Kidney (tissue), 14 donors: ENCODE measurements around the gene ROS1. TPM values are rescaled to one million over a fixed set of nuclear protein-coding genes. Genes with fewer than 3 reads are reported as not detected.

ENCODE experiments used
- DNase-seq, 5 donors: peaks; one replicate each; pipeline ENCODE4 v3.0.0-alpha.2; 2013 to 2020
- FAIRE-seq: peaks from 2 replicates; lab custom pipeline; 2012; peaks lifted over from hg19 to GRCh38; lab: Jason Lieb, UNC
- H3K27ac ChIP-seq, 2 donors: one replicate each; pipeline ENCODE4 v1.7.0; 2013; ENCODE audit warnings: low read depth in 2 of 2, low read length in 2 of 2, inconsistent platforms in 1 of 2
- H3K27me3 ChIP-seq: one replicate; pipeline ENCODE4 v1.7.1; 2013; ENCODE audit warnings: low read length, inconsistent platforms; ENCODE audit not compliant: control insufficient read depth, insufficient read depth
- H3K36me3 ChIP-seq, 3 donors: one replicate each; pipeline versions ENCODE4 v1.7.0 to v1.7.1; 2013; ENCODE audit warnings: low read length in 3 of 3, control low read depth in 1 of 3, inconsistent platforms in 1 of 3; ENCODE audit not compliant: insufficient read depth in 3 of 3, control insufficient read depth in 2 of 3
- H3K4me1 ChIP-seq, 3 donors: one replicate each; pipeline versions ENCODE4 v1.7.0 to v1.7.1; 2013; ENCODE audit warnings: low read length in 3 of 3, inconsistent platforms in 1 of 3, low read depth in 1 of 3; ENCODE audit not compliant: control insufficient read depth in 2 of 3, insufficient read depth in 2 of 3
- H3K4me3 ChIP-seq, 3 donors: one replicate each; pipeline versions ENCODE4 v1.7.0 to v1.8.1; 2013; ENCODE audit warnings: low read length in 3 of 3, control low read depth in 1 of 3, inconsistent platforms in 1 of 3
- H3K9ac ChIP-seq, 3 donors: one replicate each; pipeline versions ENCODE4 v1.7.0 to v1.7.1; 2013; ENCODE audit warnings: low read length in 3 of 3, control low read depth in 1 of 3, inconsistent platforms in 1 of 3
- H3K9me3 ChIP-seq, 3 donors: one replicate each; pipeline versions ENCODE4 v1.7.0 to v1.7.1; 2013; ENCODE audit warnings: low read length in 3 of 3, control low read depth in 1 of 3, inconsistent platforms in 1 of 3; ENCODE audit not compliant: control insufficient read depth in 2 of 3, insufficient read depth in 1 of 3
- intact Hi-C: fragments of 100-400 bp; cut with DNase I; formaldehyde crosslinking; loops from one replicate; pipeline ENCODE4 v1.11.1; 2022
- polyA plus RNA-seq: library from polyadenylated mRNA; stranded (reverse); fragments of 350-450 nt; fragmentation: Illumina TruSeq; extraction: RNeasy Lipid Tissue Mini Kit (QIAGEN cat#74804); gene quantifications from one replicate; pipeline ENCODE4 v1.2.3, GENCODE V29; 2014; ENCODE audit warnings: low read depth, low replicate concordance; ENCODE audit not compliant: insufficient read depth
- total RNA-seq: library from RNA; stranded (reverse); fragmentation: NEBNext Ultra II Directional; extraction: Animal tissue kit (Norgen Biotek cat#: 25700); gene quantifications from one replicate; pipeline ENCODE4 v1.2.1, GENCODE V29; 2021
- TF ChIP-seq, protein P1 (sequence below): IDR thresholded peaks from 3 replicates; pipeline ENCODE4 v1.5.1; 2012; ENCODE audit warnings: mild to moderate bottlenecking, moderate library complexity, borderline replicate concordance; ENCODE audit not compliant: insufficient read depth; ENCODE audit errors: extremely low read depth
- donor health status: control.
- donor health status: control.
- donor health status: control.
- donor health status: control.
- donor health status: control.
- donor health status: DM: yes; HTN: yes; CAD: no.
- donor health status: Normal renal cell carcinoma (clear cell type).

The ROS1 gene
- total and polyA plus RNA-seq, 2 donors from 2014 or later, result 0.04 to 0.19 TPM

DNA sequence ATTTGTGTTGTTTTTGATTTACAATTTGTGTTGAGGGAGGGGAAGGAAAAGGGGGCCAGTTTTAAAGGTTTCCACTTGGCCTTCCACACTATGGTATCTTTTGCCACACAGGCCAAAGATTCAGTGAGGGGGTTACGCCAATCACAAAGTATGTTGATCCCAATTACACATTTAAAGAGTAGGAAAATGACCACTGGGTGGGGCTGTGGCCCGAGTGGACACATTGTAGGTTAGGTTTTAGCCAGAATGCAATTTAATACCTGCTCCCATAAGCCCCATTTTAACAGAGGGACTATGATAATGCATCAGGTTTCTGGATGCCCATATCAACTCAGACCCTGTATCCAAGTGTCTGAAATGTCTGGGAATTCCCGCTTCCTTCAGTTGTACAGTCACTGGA is 144.8 kb downstream of the ROS1 start:
- H3K4me1 ChIP-seq, result no peaks in the 10 kb centered on the region
- TF ChIP-seq, protein P1, sequence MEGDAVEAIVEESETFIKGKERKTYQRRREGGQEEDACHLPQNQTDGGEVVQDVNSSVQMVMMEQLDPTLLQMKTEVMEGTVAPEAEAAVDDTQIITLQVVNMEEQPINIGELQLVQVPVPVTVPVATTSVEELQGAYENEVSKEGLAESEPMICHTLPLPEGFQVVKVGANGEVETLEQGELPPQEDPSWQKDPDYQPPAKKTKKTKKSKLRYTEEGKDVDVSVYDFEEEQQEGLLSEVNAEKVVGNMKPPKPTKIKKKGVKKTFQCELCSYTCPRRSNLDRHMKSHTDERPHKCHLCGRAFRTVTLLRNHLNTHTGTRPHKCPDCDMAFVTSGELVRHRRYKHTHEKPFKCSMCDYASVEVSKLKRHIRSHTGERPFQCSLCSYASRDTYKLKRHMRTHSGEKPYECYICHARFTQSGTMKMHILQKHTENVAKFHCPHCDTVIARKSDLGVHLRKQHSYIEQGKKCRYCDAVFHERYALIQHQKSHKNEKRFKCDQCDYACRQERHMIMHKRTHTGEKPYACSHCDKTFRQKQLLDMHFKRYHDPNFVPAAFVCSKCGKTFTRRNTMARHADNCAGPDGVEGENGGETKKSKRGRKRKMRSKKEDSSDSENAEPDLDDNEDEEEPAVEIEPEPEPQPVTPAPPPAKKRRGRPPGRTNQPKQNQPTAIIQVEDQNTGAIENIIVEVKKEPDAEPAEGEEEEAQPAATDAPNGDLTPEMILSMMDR, result no peak
- no peak overlapping the region for H3K27ac ChIP-seq
- intact Hi-C loops, result no loop called here
- no peak overlapping the region for H3K9ac ChIP-seq
- no peaks in the 10 kb centered on the region for H3K36me3 ChIP-seq
- no peak for FAIRE-seq
- H3K4me3 ChIP-seq, result no peak overlapping the region
- DNase-seq, result no peak
- no peaks in the 10 kb centered on the region for H3K9me3 ChIP-seq
- H3K27me3 ChIP-seq, result no peaks in the 10 kb centered on the region

DNA sequence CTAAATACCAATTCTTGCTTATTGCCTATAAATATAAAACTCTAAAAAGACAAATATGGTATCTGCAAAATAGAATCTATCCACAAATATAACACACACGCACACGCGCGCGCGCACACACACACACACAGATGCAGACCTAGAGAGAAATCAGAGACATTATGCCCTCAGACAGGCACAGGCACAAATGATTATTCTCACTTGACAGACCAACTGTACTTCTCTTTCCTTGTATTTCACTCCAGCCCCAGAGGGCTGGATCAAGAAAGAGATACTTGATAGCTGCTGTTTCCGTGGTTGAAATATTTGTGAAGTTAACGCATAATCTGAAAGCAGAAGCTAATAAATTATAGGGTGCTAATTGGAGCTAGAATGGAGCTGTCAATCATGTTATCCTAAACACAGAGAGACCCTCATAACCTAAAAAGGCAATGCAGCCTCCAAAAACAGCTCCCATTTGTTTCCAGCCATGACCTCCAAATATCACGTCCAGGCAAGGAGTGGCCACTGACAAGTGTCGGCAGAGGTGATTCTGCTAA is 148.9 kb downstream of the ROS1 start:
- Histone ChIP-seq H3K27ac (no peak overlapping the region), H3K4me3 (no peak overlapping the region), H3K27me3 (peaks cover 21% of the 10 kb centered on the region), H3K9ac (no peak overlapping the region), H3K9me3 (no peaks in the 10 kb centered on the region), H3K36me3 (no peaks in the 10 kb centered on the region), H3K4me1 (no peaks in the 10 kb centered on the region)
- intact Hi-C loops, result no loop called here
- TF ChIP-seq, protein P1, result no peak
- no peak for DNase-seq
- no peak for FAIRE-seq

DNA sequence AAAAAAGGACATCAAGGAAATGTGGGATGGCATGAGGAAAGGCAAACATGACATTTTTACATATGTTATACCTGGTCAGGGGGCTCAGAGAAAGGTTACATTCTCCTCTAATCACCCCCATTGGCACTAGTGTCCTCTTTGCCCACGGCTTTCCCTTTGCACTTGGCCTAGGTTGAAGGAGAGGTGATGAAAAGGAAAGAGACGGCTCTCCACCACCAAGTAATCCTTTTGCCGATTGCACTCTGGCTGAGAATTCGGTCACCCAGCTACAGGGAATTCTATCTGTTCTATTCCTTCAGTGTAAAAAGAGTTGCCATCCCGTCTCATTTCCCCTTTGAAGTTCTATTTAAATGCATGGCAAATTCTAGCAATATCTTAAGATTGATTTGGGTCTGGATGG is 150.0 kb downstream of the ROS1 start:
- no peak for DNase-seq
- peaks cover 29% of the 10 kb centered on the region for H3K27me3 ChIP-seq
- no peak overlapping the region for H3K9ac ChIP-seq
- no peak for FAIRE-seq
- no peaks in the 10 kb centered on the region for H3K4me1 ChIP-seq
- no peak overlapping the region for H3K27ac ChIP-seq
- TF ChIP-seq, protein P1, result no peak
- no peaks in the 10 kb centered on the region for H3K36me3 ChIP-seq
- H3K9me3 ChIP-seq, result no peaks in the 10 kb centered on the region
- H3K4me3 ChIP-seq, result no peak overlapping the region
- intact Hi-C loops, result no loop called here

DNA sequence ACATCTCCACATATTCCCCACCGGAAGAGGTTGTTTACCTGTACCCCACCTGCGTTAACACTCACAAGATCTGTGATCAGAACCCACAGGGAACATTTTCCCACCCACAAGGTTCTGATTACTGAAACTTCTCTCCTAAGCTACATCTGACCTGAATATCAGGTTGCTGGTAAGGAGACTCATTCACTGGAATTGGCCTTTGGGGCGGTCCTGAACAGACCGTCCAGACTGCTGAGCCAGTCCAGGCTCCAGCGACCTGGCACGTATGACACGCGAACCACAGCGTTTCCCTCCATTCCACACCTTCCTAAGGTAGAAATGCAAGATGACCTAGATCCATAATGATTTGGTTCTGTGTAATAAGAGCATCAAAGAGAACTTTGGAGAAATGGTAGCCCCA is 150.5 kb downstream of the ROS1 start:
- intact Hi-C loops, result no loop called here
- TF ChIP-seq, protein P1, result no peak
- Histone ChIP-seq H3K9me3 (no peaks in the 10 kb centered on the region), H3K36me3 (no peaks in the 10 kb centered on the region), H3K4me3 (no peak overlapping the region), H3K9ac (no peak overlapping the region), H3K4me1 (peaks cover 0 to under 1% (median 0%) of the 10 kb centered on the region in 3 donors), H3K27me3 (peaks cover 29% of the 10 kb centered on the region), H3K27ac (no peak overlapping the region)
- no peak for DNase-seq
- FAIRE-seq, result no peak
